Left ventricle myocardium inferior (tissue), 1 donor: ENCODE data around the gene CELA1. TPM values are rescaled to one million over a fixed set of nuclear protein-coding genes. Genes with fewer than 3 reads are reported as not detected.

Source experiments
- DNase-seq: peaks from one replicate; pipeline ENCODE4 v3.0.0-alpha.2; 2020
- H3K27ac ChIP-seq: fragments of 200-600 bp; replicated peaks from 2 replicates; pipeline ENCODE4 v1.8.0; 2021
- H3K27me3 ChIP-seq: fragments of 200-600 bp; 2 replicates; pipeline ENCODE4 v1.8.0; 2021; ENCODE audit warnings: low read depth
- H3K36me3 ChIP-seq: fragments of 200-600 bp; 2 replicates; pipeline ENCODE4 v1.8.0; 2021
- H3K4me1 ChIP-seq: fragments of 200-600 bp; 2 replicates; pipeline ENCODE4 v1.8.0; 2021
- H3K4me3 ChIP-seq: fragments of 200-600 bp; 2 replicates; pipeline ENCODE4 v1.8.0; 2021; ENCODE audit warnings: mild to moderate bottlenecking, moderate library complexity
- H3K9me3 ChIP-seq: fragments of 200-600 bp; replicated peaks from 2 replicates; pipeline ENCODE4 v1.8.0; 2021
- intact Hi-C: fragments of 100-400 bp; cut with micrococcal nuclease; formaldehyde crosslinking; loops from one replicate; pipeline ENCODE4 v1.11.0; 2022
- total RNA-seq: library from RNA; stranded (reverse); fragmentation: NEBNext Ultra II Directional; extraction: Animal tissue kit (Norgen Biotek cat#: 25700); gene quantifications from one replicate; pipeline ENCODE4 v1.2.1, GENCODE V29; 2021
- TF ChIP-seq, protein P1 (sequence below): fragments of 200-600 bp; IDR thresholded peaks from 2 replicates; pipeline ENCODE4 v1.8.0; 2021; ENCODE audit warnings: antibody characterized with exemption, mild to moderate bottlenecking, borderline replicate concordance
- donor health status: DM: no; HTN: yes; CAD: no; lungs with severe emphysema.

Gene CELA1
- total RNA-seq, 1 donor from 2014 or later = not detected

DNA sequence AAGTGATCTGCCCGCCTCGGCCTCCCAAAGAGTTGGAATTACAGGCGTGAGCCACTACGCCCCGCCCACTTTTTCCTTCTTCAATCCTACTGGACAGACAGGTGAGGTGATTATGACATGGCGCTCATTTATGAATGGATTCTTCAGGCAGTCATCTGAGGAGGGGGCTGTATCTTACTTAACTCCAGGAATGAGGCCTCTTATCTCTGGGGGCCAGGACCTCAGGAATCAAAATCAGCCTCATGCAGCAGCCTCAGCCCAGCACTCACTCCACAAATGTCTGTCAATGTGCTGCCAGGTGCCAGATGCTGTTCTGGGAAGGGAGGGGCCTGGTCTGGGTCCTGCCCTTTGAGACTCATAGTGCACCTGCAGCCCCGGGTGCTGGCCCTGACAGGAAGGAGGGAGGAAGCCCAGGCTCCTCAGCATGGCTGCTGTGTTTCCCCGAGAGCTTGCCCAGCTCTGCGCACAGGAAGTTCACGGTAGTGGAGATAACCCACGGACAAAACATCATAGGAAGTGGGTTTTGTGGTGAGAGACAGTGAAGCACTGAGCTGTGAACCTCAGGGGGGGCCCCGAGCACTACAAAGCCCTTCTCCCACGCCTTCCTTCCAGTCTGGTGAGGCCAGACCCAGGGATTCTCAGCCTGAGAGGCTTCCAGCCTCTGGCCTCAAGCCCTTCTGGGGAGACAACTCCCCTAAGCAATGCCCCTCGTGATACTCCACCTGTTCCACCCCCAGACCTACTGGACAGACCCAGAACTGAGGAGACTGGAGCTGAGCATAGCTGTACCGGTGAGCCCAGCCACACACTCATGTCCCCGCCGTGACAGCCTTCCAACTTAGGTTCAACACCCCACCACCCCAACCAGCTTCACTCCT is 22.4 kb upstream of the CELA1 start:
- no peaks in the 10 kb centered on the region for H3K27me3 ChIP-seq
- no peaks in the 10 kb centered on the region for H3K36me3 ChIP-seq
- H3K4me3 ChIP-seq = no peak overlapping the region
- H3K9me3 ChIP-seq = no peaks in the 10 kb centered on the region
- no peak for DNase-seq
- TF ChIP-seq, protein P1, sequence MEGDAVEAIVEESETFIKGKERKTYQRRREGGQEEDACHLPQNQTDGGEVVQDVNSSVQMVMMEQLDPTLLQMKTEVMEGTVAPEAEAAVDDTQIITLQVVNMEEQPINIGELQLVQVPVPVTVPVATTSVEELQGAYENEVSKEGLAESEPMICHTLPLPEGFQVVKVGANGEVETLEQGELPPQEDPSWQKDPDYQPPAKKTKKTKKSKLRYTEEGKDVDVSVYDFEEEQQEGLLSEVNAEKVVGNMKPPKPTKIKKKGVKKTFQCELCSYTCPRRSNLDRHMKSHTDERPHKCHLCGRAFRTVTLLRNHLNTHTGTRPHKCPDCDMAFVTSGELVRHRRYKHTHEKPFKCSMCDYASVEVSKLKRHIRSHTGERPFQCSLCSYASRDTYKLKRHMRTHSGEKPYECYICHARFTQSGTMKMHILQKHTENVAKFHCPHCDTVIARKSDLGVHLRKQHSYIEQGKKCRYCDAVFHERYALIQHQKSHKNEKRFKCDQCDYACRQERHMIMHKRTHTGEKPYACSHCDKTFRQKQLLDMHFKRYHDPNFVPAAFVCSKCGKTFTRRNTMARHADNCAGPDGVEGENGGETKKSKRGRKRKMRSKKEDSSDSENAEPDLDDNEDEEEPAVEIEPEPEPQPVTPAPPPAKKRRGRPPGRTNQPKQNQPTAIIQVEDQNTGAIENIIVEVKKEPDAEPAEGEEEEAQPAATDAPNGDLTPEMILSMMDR = no peak
- intact Hi-C loops = no loop called here
- peaks cover 15% of the 10 kb centered on the region for H3K4me1 ChIP-seq
- no peak overlapping the region for H3K27ac ChIP-seq

GRCh38 chr12:51365276-51365675 is 18.8 kb upstream of the CELA1 start:
- Histone ChIP-seq H3K4me1 (peaks cover 6% of the 10 kb centered on the region), H3K9me3 (no peaks in the 10 kb centered on the region), H3K36me3 (no peaks in the 10 kb centered on the region), H3K27ac (no peak overlapping the region), H3K4me3 (no peak overlapping the region), H3K27me3 (no peaks in the 10 kb centered on the region)
- no peak for DNase-seq
- intact Hi-C loops = no loop called here
- TF ChIP-seq, protein P1 = no peak

- no peak overlapping the region for H3K4me3 ChIP-seq
- H3K4me1 ChIP-seq = peaks cover 2% of the 10 kb centered on the region
- H3K9me3 ChIP-seq = no peaks in the 10 kb centered on the region
- no peaks in the 10 kb centered on the region for H3K27me3 ChIP-seq
- TF ChIP-seq, protein P1 = no peak
- no peaks in the 10 kb centered on the region for H3K36me3 ChIP-seq
- no peak for DNase-seq
- intact Hi-C loops = no loop called here
- H3K27ac ChIP-seq = no peak overlapping the region
These were observed 17.5 kb upstream of the CELA1 start for GRCh38 chr12:51364001-51364400.

DNA sequence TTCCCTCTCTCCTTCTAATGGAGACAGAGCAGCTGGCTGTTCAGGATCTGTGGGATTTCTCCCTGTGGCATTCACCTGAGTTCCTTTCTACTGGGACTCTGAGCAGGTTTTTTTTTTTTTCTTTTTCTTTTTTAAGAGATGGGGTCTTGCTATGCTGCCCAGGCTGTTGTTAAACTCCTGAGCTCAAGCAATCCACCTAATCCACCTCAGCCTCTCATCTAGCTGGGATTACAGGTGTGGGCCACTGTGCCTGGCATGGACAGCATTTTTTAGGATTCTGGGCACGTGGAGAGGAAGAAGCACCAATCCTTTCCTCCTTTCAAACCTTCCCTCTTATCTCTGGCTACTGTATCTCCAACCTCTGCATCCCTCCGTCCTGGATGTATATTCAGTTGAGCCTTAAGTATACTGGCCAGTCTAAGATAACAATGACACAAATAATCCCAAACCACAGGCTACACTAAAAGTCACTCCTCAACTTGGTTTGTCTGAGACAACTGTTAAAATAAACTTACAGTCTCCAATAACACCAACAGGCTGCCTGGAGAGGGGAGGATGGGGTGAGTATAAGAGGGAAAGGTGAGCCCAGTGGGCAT is 16.4 kb upstream of the CELA1 start:
- intact Hi-C loops = no loop called here
- DNase-seq = no peak
- Histone ChIP-seq H3K27ac (no peak overlapping the region), H3K9me3 (no peaks in the 10 kb centered on the region), H3K4me1 (no peaks in the 10 kb centered on the region), H3K27me3 (no peaks in the 10 kb centered on the region), H3K36me3 (no peaks in the 10 kb centered on the region), H3K4me3 (no peak overlapping the region)
- TF ChIP-seq, protein P1 = no peak

DNA sequence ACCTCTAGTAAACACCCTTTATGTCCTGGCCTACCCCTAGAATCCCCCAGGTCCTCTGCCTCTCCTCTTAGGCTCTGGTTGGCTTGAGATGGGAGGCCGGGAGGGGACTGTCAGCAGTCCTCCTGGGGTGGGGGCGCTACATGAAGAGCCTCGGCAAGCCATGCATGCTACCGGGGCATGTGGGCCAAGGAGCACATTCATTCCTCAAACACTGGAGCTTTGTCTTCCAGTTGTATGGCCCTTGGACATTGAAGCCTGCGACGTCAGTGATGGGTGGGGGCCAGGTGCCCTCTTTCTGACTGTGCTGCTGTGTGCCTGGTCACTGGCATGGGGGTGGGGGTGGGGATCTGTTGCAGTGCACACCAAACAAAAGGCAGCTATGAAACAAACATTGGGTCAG is 15.8 kb upstream of the CELA1 start:
- Histone ChIP-seq H3K9me3 (no peaks in the 10 kb centered on the region), H3K27me3 (no peaks in the 10 kb centered on the region), H3K4me3 (no peak overlapping the region), H3K27ac (no peak overlapping the region), H3K36me3 (no peaks in the 10 kb centered on the region), H3K4me1 (no peaks in the 10 kb centered on the region)
- intact Hi-C loops = no loop called here
- TF ChIP-seq, protein P1 = no peak
- DNase-seq = no peak
